Breast epithelium (tissue), 4 donors: Measurements from ENCODE around the gene TRMT11. TPM values are rescaled to one million over a fixed set of nuclear protein-coding genes. Genes with fewer than 3 reads are reported as not detected.
"Not testable (repeated sequence)": the region's sequence is repeated elsewhere in the genome, so short reads cannot be mapped to it uniquely, and the experiment has no call there.

Source experiments
- DNase-seq, 2 donors: peaks; one replicate each; pipeline ENCODE4 v3.0.0-alpha.2; 2019; ENCODE audit warnings: low spot score in 2 of 2
- H3K27ac ChIP-seq, 2 donors: fragments of 200-600 bp; sonication (generic) in 1 of 2; one replicate each; pipeline ENCODE4 v1.5.1; 2016 to 2019; ENCODE audit warnings: mild to moderate bottlenecking in 1 of 2
- H3K27me3 ChIP-seq, 2 donors: fragments of 200-600 bp; sonication (generic) in 1 of 2; one replicate each; pipeline versions ENCODE4 v1.5.1 to v1.6.0; 2017 to 2019; ENCODE audit warnings: control low read depth in 1 of 2, mild to moderate bottlenecking in 1 of 2
- H3K36me3 ChIP-seq: fragments of 200-600 bp; one replicate; pipeline ENCODE4 v1.5.1; 2019
- H3K4me1 ChIP-seq, 2 donors: fragments of 200-600 bp; sonication (generic); one replicate each; pipeline ENCODE4 v1.5.1; 2016 to 2019; ENCODE audit warnings: control low read depth in 1 of 2
- H3K4me3 ChIP-seq, 3 donors: fragments of 200-600 bp; sonication (generic); 1 replicate in 2 of 3; 2 replicates in 1 of 3; pipeline ENCODE4 v1.5.1; 2016 to 2019; ENCODE audit warnings: mild to moderate bottlenecking in 3 of 3, moderate library complexity in 2 of 3
- H3K9me3 ChIP-seq, 2 donors: fragments of 200-600 bp; sonication (generic) in 1 of 2; one replicate each; pipeline ENCODE4 v1.5.1; 2016 to 2019; ENCODE audit warnings: control low read depth in 1 of 2
- CTCF ChIP-seq, 3 donors: fragments of 450-650 bp; IDR thresholded peaks; one replicate each; pipeline ENCODE4 v1.5.1; 2016 to 2017; ENCODE audit warnings: antibody characterized with exemption in 3 of 3, mild to moderate bottlenecking in 3 of 3, moderate library complexity in 3 of 3
- POLR2A ChIP-seq: fragments of 450-650 bp; IDR thresholded peaks from one replicate; pipeline ENCODE4 v1.6.1; 2016; ENCODE audit warnings: antibody characterized with exemption, mild to moderate bottlenecking, moderate library complexity
- POLR2AphosphoS5 ChIP-seq, 3 donors: sonication (generic); formaldehyde crosslinking; IDR thresholded peaks; one replicate each; pipeline ENCODE4 v1.6.1; 2017; ENCODE audit warnings: antibody characterized with exemption in 3 of 3
- intact Hi-C: fragments of 100-400 bp; cut with DNase I; formaldehyde crosslinking; loops from one replicate; pipeline ENCODE4 v1.15.1; 2023; ENCODE audit warnings: low total_unique reads
- total RNA-seq, 3 donors: library from RNA; depleted of rRNA; stranded (reverse); fragments of >200 nt; gene quantifications; one replicate each; pipeline ENCODE4 v1.1.0, GENCODE V29; 2016

The TRMT11 gene
- total RNA-seq, 3 donors from 2014 or later, result 17.3 to 48.3 (median 39.7) TPM

GRCh38 chr6:125970760-125971159 lies 15.6 kb upstream of the TRMT11 start:
- Histone ChIP-seq H3K4me1 (no peaks in the 10 kb centered on the region), H3K27me3 (no peaks in the 10 kb centered on the region), H3K36me3 (peaks cover 5% of the 10 kb centered on the region), H3K27ac (no peak overlapping the region), H3K9me3 (no peaks in the 10 kb centered on the region), H3K4me3 (no peak overlapping the region)
- intact Hi-C loops, result no loop called here
- DNase-seq, result no peak
- no peak for TF ChIP-seq POLR2A
- TF ChIP-seq POLR2AphosphoS5 (IDR thresholded peaks at IDR 0.05), result no peak
- no peak for TF ChIP-seq CTCF (IDR thresholded peaks at IDR 0.05)

GRCh38 chr6:125972478-125972877 lies 13.9 kb upstream of the TRMT11 start:
- H3K27me3 ChIP-seq, H3K4me3 ChIP-seq, H3K4me1 ChIP-seq, H3K36me3 ChIP-seq, H3K9me3 ChIP-seq, H3K27ac ChIP-seq, intact Hi-C loops, DNase-seq: not testable (repeated sequence)

- no peaks in the 10 kb centered on the region for H3K9me3 ChIP-seq
- intact Hi-C loops, result no loop called here
- no peaks in the 10 kb centered on the region for H3K4me1 ChIP-seq
- no peak overlapping the region for H3K27ac ChIP-seq
- H3K4me3 ChIP-seq, result no peak overlapping the region
- no peak for DNase-seq
- H3K27me3 ChIP-seq, result no peaks in the 10 kb centered on the region
- H3K36me3 ChIP-seq, result peaks cover 5% of the 10 kb centered on the region
- TF ChIP-seq CTCF (IDR thresholded peaks at IDR 0.05) (peak; percentile 59 to 66 (median 59)), POLR2A (no peak)
Observed at GRCh38 chr6:125974214-125974866, 12.0 kb upstream of the TRMT11 start.

- Histone ChIP-seq H3K27me3 (no peaks in the 10 kb centered on the region), H3K27ac (no peak overlapping the region), H3K4me1 (no peaks in the 10 kb centered on the region), H3K9me3 (no peaks in the 10 kb centered on the region), H3K36me3 (peaks cover 5% of the 10 kb centered on the region), H3K4me3 (no peak overlapping the region)
- intact Hi-C loops, result no loop called here
- no peak for TF ChIP-seq POLR2A
- TF ChIP-seq CTCF (IDR thresholded peaks at IDR 0.05), result no peak
- TF ChIP-seq POLR2AphosphoS5 (IDR thresholded peaks at IDR 0.05), result no peak
- no peak for DNase-seq
Observed at GRCh38 chr6:125979101-125979500, 7.2 kb upstream of the TRMT11 start.

- no peak for TF ChIP-seq POLR2A
- TF ChIP-seq CTCF (IDR thresholded peaks at IDR 0.05), result no peak
- TF ChIP-seq POLR2AphosphoS5 (IDR thresholded peaks at IDR 0.05), result no peak
- H3K36me3 ChIP-seq, result no peaks in the 10 kb centered on the region
- peaks cover 0 to 7% of the 10 kb centered on the region in 2 donors for H3K4me1 ChIP-seq
- no peaks in the 10 kb centered on the region for H3K27me3 ChIP-seq
- intact Hi-C loops, result no loop called here
- H3K27ac ChIP-seq, result no peak overlapping the region
- no peak for DNase-seq
- no peaks in the 10 kb centered on the region for H3K9me3 ChIP-seq
- H3K4me3 ChIP-seq, result no peak overlapping the region
Observed at GRCh38 chr6:125981571-125982185, 4.7 kb upstream of the TRMT11 start.
